Heart left ventricle (tissue), 16 donors: ENCODE results near the gene DNAJB12. TPM values are rescaled to one million over a fixed set of nuclear protein-coding genes. Genes with fewer than 3 reads are reported as not detected.

Experiments
- ATAC-seq, 4 donors: fragments of 200-7000 bp; cut with Tn5 transposase; one replicate each; pipeline ENCODE4 v1.9.1; 2020 to 2022; ENCODE audit warnings: moderate library complexity in 4 of 4, mild to moderate bottlenecking in 3 of 4, moderate number of reproducible peaks in 1 of 4
- DNase-seq, 5 donors: peaks; one replicate each; pipeline ENCODE4 v3.0.0-alpha.2; 2020
- H3K27ac ChIP-seq, 12 donors: fragments of 200-600 bp; sonication (generic) in 4 of 12; one replicate each; pipeline versions ENCODE4 v1.5.0 to v1.8.0; 2016 to 2022; ENCODE audit warnings: mild to moderate bottlenecking in 2 of 12
- H3K27me3 ChIP-seq, 9 donors: fragments of 200-600 bp; sonication (generic) in 2 of 9; one replicate each; pipeline versions ENCODE4 v1.5.1 to v1.8.0; 2016 to 2022; ENCODE audit warnings: mild to moderate bottlenecking in 3 of 9
- H3K36me3 ChIP-seq, 9 donors: fragments of 200-600 bp; sonication (generic) in 2 of 9; one replicate each; pipeline versions ENCODE4 v1.5.0 to v1.8.0; 2018 to 2022; ENCODE audit warnings: mild to moderate bottlenecking in 2 of 9
- H3K4me1 ChIP-seq, 12 donors: fragments of 200-600 bp; sonication (generic) in 4 of 12; one replicate each; pipeline versions ENCODE4 v1.5.0 to v1.8.0; 2016 to 2022; ENCODE audit warnings: mild to moderate bottlenecking in 3 of 12
- H3K4me3 ChIP-seq, 12 donors: fragments of 200-600 bp; sonication (generic) in 4 of 12; one replicate each; pipeline versions ENCODE4 v1.5.0 to v1.8.0; 2017 to 2022; ENCODE audit warnings: mild to moderate bottlenecking in 9 of 12, moderate library complexity in 4 of 12
- H3K9me3 ChIP-seq, 12 donors: fragments of 200-600 bp; sonication (generic) in 4 of 12; one replicate each; pipeline versions ENCODE4 v1.5.0 to v1.8.0; 2016 to 2022; ENCODE audit warnings: mild to moderate bottlenecking in 1 of 12
- CTCF ChIP-seq, 12 donors: fragments of 200-600 bp; sonication (generic) in 4 of 12; IDR thresholded peaks; one replicate each; pipeline versions ENCODE4 v1.5.0 to v1.8.0; 2018 to 2022; ENCODE audit warnings: antibody characterized with exemption in 12 of 12, mild to moderate bottlenecking in 5 of 12
- POLR2A ChIP-seq, 2 donors: fragments of 450-650 bp; IDR thresholded peaks; one replicate each; pipeline ENCODE4 v1.6.1; 2017; ENCODE audit warnings: antibody characterized with exemption in 2 of 2, mild to moderate bottlenecking in 2 of 2, moderate library complexity in 2 of 2
- WGBS, 4 donors: extraction: QIAGEN DNeasy Blood & Tissue Kit in 2 of 4; methylation state at CpG; one replicate each; pipeline versions ENCODE4 v1.1.5 to v1.1.7; 2013 to 2018; 5-methylcytosine and 5-hydroxymethylcytosine counted together
- intact Hi-C, 10 donors: fragments of 100-400 bp; cut with DNase I; formaldehyde crosslinking; loops; one replicate each; pipeline versions ENCODE4 v1.11.1 to v1.14.2; 2022
- polyA plus RNA-seq, 2 donors: library from polyadenylated mRNA; stranded (reverse); fragments of 200-250 nt; gene quantifications; one replicate each; pipeline ENCODE4 v1.2.3, GENCODE V29; 2013
- total RNA-seq, 9 donors: library from RNA; depleted of rRNA in 2 of 9; stranded (reverse); fragments of >200 nt in 2 of 9; fragmentation: NEBNext Ultra II Directional in 3 of 9; extraction: Animal tissue kit (Norgen Biotek cat#: 25700) in 3 of 9; gene quantifications; one replicate each; pipeline versions ENCODE4 v1.1.0 to v1.2.4, GENCODE V29; 2016 to 2023
- donor health status: ischemic (EF 13 %, LVEDD 7.1; RV severe dilation, severe dysfunction).
- donor health status: healthy with polysubstance abuse.
- donor health status: DM: no; HTN: yes; CAD: no.
- donor health status: DM: no; HTN: no; CAD: no.
- donor health status: ischemic (EF 25% LVEDD 6.9; RV normal size, moderate dysfunction).
- donor health status: ischemic (EF 25% LVEDD 5.7; RV mildly dilated, moderate dysfunction).
- donor health status: healthy.
- donor health status: DM: yes; HTN: yes; CAD: no.
- donor health status: ischemic (EF 35%, LVEDD 5.7; RV mildly dilated, moderate dysfunction).
- donor health status: nonischemic (EF 11% LVEDD 7.7; RV severe dilation, severe dysfunction).
- donor health status: DM: yes; HTN: yes; CAD: no.
- donor health status: PGD.
- donor health status: ischemic (EF 29% LVEDD 5.4; RV normal size, mild dysfunction).
- donor health status: nonischemic (EF 23%, LVEDD 6.1; RV moderate dilation, normal function).

The DNAJB12 gene
- total and polyA plus RNA-seq, 11 donors = 21.1 to 42.5 (median 29.1) TPM

- H3K9me3 ChIP-seq = no peaks in the 10 kb centered on the region
- peaks cover 0 to 34% (median 22%) of the 10 kb centered on the region in 9 donors for H3K36me3 ChIP-seq
- peak overlapping the region; percentile 73 to 98 (median 90) for H3K4me3 ChIP-seq
- intact Hi-C loops = loop anchor here in 1 of 10 donors (10.0 kb wide), 1 partner anchor 741 kb away; the partner anchor contains the start of gene P4HA1
- 0 to 1% (median 1%) methylated on average over 20 to 23 of the region's 23 CpGs for WGBS, 4 donors
- H3K4me1 ChIP-seq = peaks cover 0 to 46% (median 30%) of the 10 kb centered on the region in 12 donors
- peak overlapping the region; percentile 87 to 98 (median 97) for H3K27ac ChIP-seq
- peak; percentile 12 to 21 (median 16) for ATAC-seq
- H3K27me3 ChIP-seq = no peaks in the 10 kb centered on the region
- peak in 3 of 5 donors; percentile 37 to 67 (median 57) for DNase-seq
- TF ChIP-seq CTCF (IDR thresholded peaks at IDR 0.05) (no peak), POLR2A (IDR thresholded peaks at IDR 0.05) (no peak)
Observed at GRCh38 chr10:72353965-72354355, 759 bp downstream of the DNAJB12 start.

GRCh38 chr10:72353028-72353964, 1.4 kb downstream of the DNAJB12 start:
- peaks cover 0 to 41% (median 28%) of the 10 kb centered on the region in 9 donors for H3K36me3 ChIP-seq
- intact Hi-C loops = loop anchor here in 1 of 10 donors (10.0 kb wide), 1 partner anchor 742 kb away; the partner anchor contains the start of gene P4HA1
- ATAC-seq (peak in 2 of 4 donors; percentile 1 to 5), DNase-seq (no peak)
- no peaks in the 10 kb centered on the region for H3K9me3 ChIP-seq
- TF ChIP-seq POLR2A (IDR thresholded peaks at IDR 0.05) (no peak), CTCF (IDR thresholded peaks at IDR 0.05) (no peak)
- 41 to 46% (median 43%) methylated on average over 17 to 18 of the region's 18 CpGs for WGBS, 4 donors
- H3K4me3 ChIP-seq = peak overlapping the region; percentile 73 to 98 (median 90)
- peaks cover 0 to 46% (median 30%) of the 10 kb centered on the region in 12 donors for H3K4me1 ChIP-seq
- H3K27me3 ChIP-seq = no peaks in the 10 kb centered on the region
- H3K27ac ChIP-seq = peak overlapping the region; percentile 87 to 98 (median 97)

GRCh38 chr10:72351479-72351878, 3.2 kb downstream of the DNAJB12 start:
- Histone ChIP-seq H3K36me3 (peaks cover 0 to 51% (median 35%) of the 10 kb centered on the region in 9 donors), H3K27ac (no peak overlapping the region), H3K9me3 (no peaks in the 10 kb centered on the region), H3K4me3 (no peak overlapping the region), H3K4me1 (peaks cover 0 to 46% (median 30%) of the 10 kb centered on the region in 12 donors), H3K27me3 (no peaks in the 10 kb centered on the region)
- no peak for TF ChIP-seq POLR2A (IDR thresholded peaks at IDR 0.05)
- no peak for TF ChIP-seq CTCF (IDR thresholded peaks at IDR 0.05)
- DNase-seq (no peak), ATAC-seq (no peak)
- intact Hi-C loops = loop anchor here in 1 of 10 donors (10.0 kb wide), 1 partner anchor 743 kb away; the partner anchor contains the start of gene P4HA1
- 88 to 93% (median 90%) methylated on average over 6 of the region's 6 CpGs for WGBS, 4 donors

GRCh38 chr10:72349438-72349837, 5.3 kb downstream of the DNAJB12 start:
- DNase-seq (no peak), ATAC-seq (no peak)
- Histone ChIP-seq H3K9me3 (no peaks in the 10 kb centered on the region), H3K27me3 (no peaks in the 10 kb centered on the region), H3K4me3 (no peak overlapping the region), H3K4me1 (peaks cover 0 to 40% (median 26%) of the 10 kb centered on the region in 12 donors), H3K27ac (no peak overlapping the region), H3K36me3 (peaks cover 0 to 58% (median 43%) of the 10 kb centered on the region in 9 donors)
- intact Hi-C loops = no loop called here
- no peak for TF ChIP-seq CTCF (IDR thresholded peaks at IDR 0.05)
- TF ChIP-seq POLR2A (IDR thresholded peaks at IDR 0.05) = no peak
- 85 to 98% (median 89%) methylated on average over 2 of the region's 2 CpGs for WGBS, 4 donors
